HCT116 (cell line): ENCODE measurements around the gene DOCK10. TPM values are rescaled to one million over a fixed set of nuclear protein-coding genes. Genes with fewer than 3 reads are reported as not detected.

Experiments used
- ATAC-seq: fragments of 200-7000 bp; cut with Tn5 transposase; 2 replicates; pipeline ENCODE4 v1.9.1; 2020; ENCODE audit warnings: mild to moderate bottlenecking, moderate library complexity
- BruUV-seq: library from RNA; stranded (reverse); fragments of 400-500 nt; replicated peaks from 2 replicates; lab custom pipeline; 2021; lab: Mats Ljungman, UMichigan
- CTCF ChIA-PET: fragments of 300-600 bp; sonication (Branson Sonifier 250); formaldehyde crosslinking; loops from one replicate; lab custom pipeline; 2021; ENCODE audit warnings: antibody characterized with exemption; lab: Charles Lee
- POLR2A ChIA-PET: fragments of 300-600, 350-600 bp; sonication (Branson Sonifier 250); formaldehyde crosslinking; loops from one replicate; lab custom pipeline; 2021; ENCODE audit warnings: antibody characterized with exemption; lab: Charles Lee
- RAD21 ChIA-PET, 2 experiments: fragments of 300-600 bp; sonication (Branson Sonifier 250); formaldehyde crosslinking; loops; one replicate each; lab custom pipeline; 2023; ENCODE audit warnings: low total read pairs in 2 of 2; ENCODE audit not compliant: uncharacterized antibody in 2 of 2, unreplicated experiment in 2 of 2, low non-redundant PET in 1 of 2; lab: Charles Lee
- DNase-seq: peaks from one replicate; pipeline ENCODE4 v3.0.0-alpha.2; 2010; ENCODE audit warnings: low read depth, low spot score
- H2AFZ ChIP-seq: fragments of 200-600 bp; shearing (Covaris generic), sonication (generic); 2 replicates; pipeline ENCODE4 v1.6.1; 2017; ENCODE audit warnings: low read depth, mixed run types, mixed read lengths, antibody characterized with exemption, low read length; ENCODE audit not compliant: poor library complexity, severe bottlenecking
- H3K27ac ChIP-seq: 2 replicates; pipeline ENCODE4 v1.5.1; 2012; ENCODE audit warnings: low read depth, low read length
- H3K27me3 ChIP-seq: fragments of 200-600 bp; sonication (generic); 2 replicates; pipeline ENCODE4 v1.6.1; 2016; ENCODE audit warnings: mixed run types, low read length, mixed read lengths; ENCODE audit not compliant: insufficient read depth
- H3K36me3 ChIP-seq, 2 experiments: fragments of 200-500 bp in 1 of 2; fragments of 200-600 bp in 1 of 2; sonication (Bioruptor generic) in 1 of 2; sonication (generic) in 1 of 2; 2 replicates each; pipeline versions ENCODE4 v1.5.1 to v1.6.1; 2014 to 2016; ENCODE audit warnings: low read length in 2 of 2, inconsistent platforms in 1 of 2, mixed read lengths in 1 of 2, mixed run types in 1 of 2; ENCODE audit not compliant: insufficient read depth in 2 of 2, control insufficient read depth in 1 of 2
- H3K4me1 ChIP-seq, 2 experiments: fragments of 200-600 bp in 1 of 2; sonication (generic) in 1 of 2; 2 replicates each; pipeline versions ENCODE4 v1.5.1 to v1.6.1; 2012 to 2017; ENCODE audit warnings: low read length in 2 of 2, inconsistent platforms in 1 of 2, mild to moderate bottlenecking in 1 of 2, mixed read lengths in 1 of 2, mixed run types in 1 of 2, moderate library complexity in 1 of 2; ENCODE audit not compliant: insufficient read depth in 2 of 2, control insufficient read depth in 1 of 2
- H3K4me2 ChIP-seq: fragments of 200-600 bp; sonication (generic); 2 replicates; pipeline ENCODE4 v1.6.1; 2017; ENCODE audit warnings: mixed run types, low read length, mixed read lengths
- H3K4me3 ChIP-seq, 2 experiments: fragments of 200-600 bp in 1 of 2; sonication (generic) in 1 of 2; replicated peaks in 1 of 2; 2 replicates each; pipeline ENCODE4 v1.5.1; 2011 to 2016; ENCODE audit warnings: low read length in 2 of 2, control low read depth in 1 of 2, low read depth in 1 of 2, mild to moderate bottlenecking in 1 of 2, mixed read lengths in 1 of 2, mixed run types in 1 of 2
- H3K79me2 ChIP-seq: fragments of 200-600 bp; sonication (generic); 2 replicates; pipeline ENCODE4 v1.6.1; 2017; ENCODE audit warnings: mild to moderate bottlenecking, mixed run types, low read length, moderate library complexity, mixed read lengths; ENCODE audit not compliant: insufficient read depth
- H3K9ac ChIP-seq: fragments of 200-600 bp; sonication (generic); 2 replicates; pipeline ENCODE4 v1.6.1; 2016; ENCODE audit warnings: low read length, mixed read lengths
- H3K9me2 ChIP-seq: fragments of 200-600 bp; sonication (generic), shearing (Covaris generic); 2 replicates; pipeline ENCODE4 v1.6.1; 2017; ENCODE audit warnings: mixed run types, mild to moderate bottlenecking, moderate library complexity; ENCODE audit not compliant: insufficient read depth
- H3K9me3 ChIP-seq, 2 experiments: fragments of 200-500 bp in 1 of 2; fragments of 200-600 bp in 1 of 2; sonication (Bioruptor generic) in 1 of 2; sonication (generic) in 1 of 2; 2 replicates each; pipeline ENCODE4 v1.6.1; 2014 to 2017; ENCODE audit warnings: low read length in 2 of 2, mixed read lengths in 2 of 2, inconsistent platforms in 1 of 2, low read depth in 1 of 2, mild to moderate bottlenecking in 1 of 2, mixed run types in 1 of 2, moderate library complexity in 1 of 2; ENCODE audit not compliant: control insufficient read depth in 1 of 2, insufficient read depth in 1 of 2
- H4K20me1 ChIP-seq: fragments of 200-600 bp; sonication (generic), shearing (Covaris generic); 2 replicates; pipeline ENCODE4 v1.6.1; 2017; ENCODE audit warnings: mixed run types, mild to moderate bottlenecking, moderate library complexity; ENCODE audit not compliant: insufficient read depth
- CBX3 ChIP-seq: IDR thresholded peaks from 2 replicates; pipeline ENCODE4 v1.6.1; 2012; ENCODE audit warnings: low read depth
- CEBPB ChIP-seq: IDR thresholded peaks from 2 replicates; pipeline ENCODE4 v1.6.1; 2012; ENCODE audit warnings: low read depth
- EZH2 ChIP-seq: fragments of 200-600 bp; sonication (generic); IDR thresholded peaks from 2 replicates; pipeline ENCODE4 v1.6.1; 2017; ENCODE audit warnings: antibody characterized with exemption, mixed run types
- EZH2phosphoT487 ChIP-seq: fragments of 200-600 bp; IDR thresholded peaks from 2 replicates; pipeline ENCODE4 v1.6.1; 2018; ENCODE audit warnings: antibody characterized with exemption, borderline replicate concordance
- POLR2A ChIP-seq: IDR thresholded peaks from 2 replicates; pipeline ENCODE4 v1.7.0; 2011; ENCODE audit warnings: borderline replicate concordance; ENCODE audit not compliant: insufficient read depth, insufficient read length; ENCODE audit errors: extremely low read depth
- POLR2AphosphoS5 ChIP-seq: IDR thresholded peaks from 2 replicates; pipeline ENCODE4 v1.6.1; 2011; ENCODE audit warnings: mild to moderate bottlenecking, low read depth, low read length, moderate library complexity
- RAD21 ChIP-seq: IDR thresholded peaks from 2 replicates; pipeline ENCODE4 v1.6.1; 2012; ENCODE audit warnings: low read depth, mild to moderate bottlenecking
- TCF7L2 ChIP-seq: IDR thresholded peaks from 2 replicates; pipeline ENCODE4 v1.7.0; 2011; ENCODE audit warnings: borderline replicate concordance, inconsistent platforms; ENCODE audit not compliant: insufficient read depth, insufficient read length; ENCODE audit errors: extremely low read depth
- ZFX ChIP-seq: fragments of 450-650 bp; IDR thresholded peaks from 2 replicates; pipeline ENCODE4 v1.6.1; 2017
- ZNF274 ChIP-seq: fragments of 200-500 bp; sonication (Bioruptor generic); IDR thresholded peaks from 2 replicates; pipeline ENCODE4 v1.6.1; 2014; ENCODE audit warnings: mild to moderate bottlenecking, low read depth, low read length, inconsistent platforms
- intact Hi-C: fragments of 100-400 bp; cut with micrococcal nuclease; formaldehyde crosslinking; loops from 2 replicates; pipeline ENCODE4 v1.10.0; 2022
- total RNA-seq: library from RNA; stranded (reverse); gene quantifications from one replicate; pipeline ENCODE4 v1.2.1, GENCODE V29; 2021; ENCODE audit not compliant: unreplicated experiment
- TF ChIP-seq, protein P1 (sequence below), 3 experiments: fragments of 200-600 bp in 1 of 3; sonication (generic) in 1 of 3; IDR thresholded peaks in 2 of 3; conservative IDR thresholded peaks in 1 of 3; 2 replicates each; pipeline ENCODE4 v1.5.1; 2012 to 2017; ENCODE audit warnings: low read depth in 2 of 3, low read length in 2 of 3, antibody characterized with exemption in 1 of 3, borderline replicate concordance in 1 of 3, control low read depth in 1 of 3, mild to moderate bottlenecking in 1 of 3, mixed read lengths in 1 of 3, mixed run types in 1 of 3, moderate library complexity in 1 of 3; ENCODE audit not compliant: insufficient read depth in 1 of 3
- TF ChIP-seq, protein P2 (sequence below): IDR thresholded peaks from 2 replicates; pipeline ENCODE4 v1.6.1; 2012

DOCK10 gene
- total RNA-seq, 1 experiment from 2014 or later: 0.54 TPM

DNA sequence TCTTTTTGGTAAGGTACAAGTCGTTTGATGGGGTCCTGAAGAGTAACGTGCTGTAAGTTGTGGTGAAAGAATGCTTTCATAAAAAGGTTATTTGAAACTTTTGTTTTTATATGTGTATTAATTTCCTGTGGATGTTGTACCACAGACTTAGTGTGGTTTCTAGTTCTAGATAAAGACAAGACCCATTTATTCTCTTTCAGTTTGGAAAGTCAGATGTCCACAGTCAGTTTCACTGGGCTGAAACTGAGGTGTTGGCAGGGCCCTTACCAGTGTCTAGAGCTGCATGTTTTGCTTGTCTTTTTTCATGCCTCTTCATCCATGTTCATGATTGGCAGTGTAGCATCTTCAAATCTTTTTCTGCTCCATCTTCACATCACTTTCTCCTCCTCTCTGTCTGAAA lies 22.1 kb upstream of the DOCK10 start:
- no peaks in the 10 kb centered on the region for H3K9me3 ChIP-seq
- H3K36me3 ChIP-seq: no peaks in the 10 kb centered on the region
- no peak overlapping the region for H3K27ac ChIP-seq
- CTCF ChIA-PET: no interaction called here
- no peak overlapping the region for H3K9ac ChIP-seq
- H3K79me2 ChIP-seq: no peaks in the 10 kb centered on the region
- no TSS peak for BruUV-seq
- no peak for TF ChIP-seq POLR2A
- TF ChIP-seq EZH2phosphoT487: no peak
- TF ChIP-seq, protein P1, sequence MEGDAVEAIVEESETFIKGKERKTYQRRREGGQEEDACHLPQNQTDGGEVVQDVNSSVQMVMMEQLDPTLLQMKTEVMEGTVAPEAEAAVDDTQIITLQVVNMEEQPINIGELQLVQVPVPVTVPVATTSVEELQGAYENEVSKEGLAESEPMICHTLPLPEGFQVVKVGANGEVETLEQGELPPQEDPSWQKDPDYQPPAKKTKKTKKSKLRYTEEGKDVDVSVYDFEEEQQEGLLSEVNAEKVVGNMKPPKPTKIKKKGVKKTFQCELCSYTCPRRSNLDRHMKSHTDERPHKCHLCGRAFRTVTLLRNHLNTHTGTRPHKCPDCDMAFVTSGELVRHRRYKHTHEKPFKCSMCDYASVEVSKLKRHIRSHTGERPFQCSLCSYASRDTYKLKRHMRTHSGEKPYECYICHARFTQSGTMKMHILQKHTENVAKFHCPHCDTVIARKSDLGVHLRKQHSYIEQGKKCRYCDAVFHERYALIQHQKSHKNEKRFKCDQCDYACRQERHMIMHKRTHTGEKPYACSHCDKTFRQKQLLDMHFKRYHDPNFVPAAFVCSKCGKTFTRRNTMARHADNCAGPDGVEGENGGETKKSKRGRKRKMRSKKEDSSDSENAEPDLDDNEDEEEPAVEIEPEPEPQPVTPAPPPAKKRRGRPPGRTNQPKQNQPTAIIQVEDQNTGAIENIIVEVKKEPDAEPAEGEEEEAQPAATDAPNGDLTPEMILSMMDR (IDR thresholded peaks at IDR 0.05 in 2 of 3, conservative IDR thresholded peaks at IDR 0.05 in 1 of 3; ENCODE audit: borderline replicate concordance in 1 of 3, insufficient read depth in 1 of 3, low read depth in 2 of 3, low read length in 2 of 3): no peak
- TF ChIP-seq ZNF274: no peak
- TF ChIP-seq, protein P2, sequence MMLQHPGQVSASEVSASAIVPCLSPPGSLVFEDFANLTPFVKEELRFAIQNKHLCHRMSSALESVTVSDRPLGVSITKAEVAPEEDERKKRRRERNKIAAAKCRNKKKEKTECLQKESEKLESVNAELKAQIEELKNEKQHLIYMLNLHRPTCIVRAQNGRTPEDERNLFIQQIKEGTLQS: no peak
- TF ChIP-seq RAD21: no peak
- no peak for TF ChIP-seq ZFX
- no peak for TF ChIP-seq CEBPB
- TF ChIP-seq EZH2: no peak
- no peak for TF ChIP-seq POLR2AphosphoS5
- TF ChIP-seq CBX3: no peak
- TF ChIP-seq TCF7L2: no peak
- H4K20me1 ChIP-seq: no peaks in the 10 kb centered on the region
- ATAC-seq (no peak), DNase-seq (no peak)
- no peak overlapping the region for H2AFZ ChIP-seq
- intact Hi-C loops: no loop called here
- H3K4me2 ChIP-seq: no peak overlapping the region
- H3K27me3 ChIP-seq: no peaks in the 10 kb centered on the region
- POLR2A ChIA-PET: no interaction called here
- no peak overlapping the region for H3K4me3 ChIP-seq
- RAD21 ChIA-PET: no interaction called here
- H3K9me2 ChIP-seq: no peaks in the 10 kb centered on the region
- H3K4me1 ChIP-seq: no peaks in the 10 kb centered on the region
